NT2/D1 (cell line): ENCODE data around the gene KLHL29.

ENCODE experiments used
- SUZ12 ChIP-seq: IDR thresholded peaks from 2 replicates; pipeline ENCODE4 v1.6.1; 2011; ENCODE audit not compliant: insufficient read length, insufficient read depth; ENCODE audit errors: extremely low read depth
- YY1 ChIP-seq: IDR thresholded peaks from 2 replicates; pipeline ENCODE4 v1.6.1; 2011; ENCODE audit not compliant: insufficient read length, insufficient read depth
- ZNF274 ChIP-seq: IDR thresholded peaks from 2 replicates; pipeline ENCODE4 v1.6.1; 2011; ENCODE audit warnings: mild to moderate bottlenecking, low read depth, low read length

GRCh38 chr2:23381084-23381483, 3.9 kb upstream of the KLHL29 start:
- TF ChIP-seq SUZ12 (no peak), ZNF274 (no peak), YY1 (no peak)
